ENCODE results near the gene HCN2. TPM values are rescaled to one million over a fixed set of nuclear protein-coding genes. Genes with fewer than 3 reads are reported as not detected.

Gene HCN2
- polyA plus RNA-seq, 4 donors = 0.19 to 0.58 TPM; not detected in 2

DNA sequence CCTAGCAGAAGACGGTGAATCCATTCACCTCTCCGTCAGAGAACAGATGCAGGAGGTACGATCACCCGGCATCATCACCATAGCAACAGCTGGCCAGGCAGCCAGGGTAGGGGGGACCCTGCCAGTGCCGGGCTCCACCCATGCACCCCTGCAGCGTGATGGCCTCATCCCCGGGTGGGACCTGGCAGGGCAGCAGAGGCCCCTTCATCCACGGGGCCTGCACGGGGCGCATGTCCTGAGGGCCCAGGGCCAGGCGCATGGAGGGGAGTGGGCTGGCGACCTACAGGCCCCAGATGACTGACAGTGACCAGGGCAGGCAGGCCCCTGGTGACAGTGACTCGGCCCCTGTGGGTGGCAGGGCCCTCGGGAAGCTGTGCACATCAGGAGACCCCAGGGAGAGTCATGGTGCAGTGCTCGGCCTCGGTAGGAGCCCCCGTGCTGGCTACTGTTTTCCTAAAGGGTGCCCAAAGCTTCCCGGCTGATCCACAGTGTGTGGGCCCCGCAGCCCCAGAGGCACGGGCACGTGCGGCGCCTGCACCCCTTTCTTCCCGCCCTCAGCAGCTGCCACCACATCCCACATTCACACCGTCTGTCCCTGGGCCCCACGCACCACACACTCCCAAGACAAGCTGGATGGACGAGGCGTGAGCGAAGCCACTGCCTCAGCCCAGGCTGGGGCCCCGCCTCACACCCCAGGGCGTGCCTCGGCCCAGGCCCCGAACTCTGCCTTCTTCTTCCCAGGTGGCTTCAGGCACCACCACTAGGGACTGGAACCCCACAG is 68.6 kb downstream of the HCN2 start:
- H3K27me3 ChIP-seq (ENCODE audit: control insufficient read depth in 3 of 3, insufficient read depth in 3 of 3, low read length in 3 of 3) = no peaks in the 10 kb centered on the region
- peaks cover 10 to 52% (median 15%) of the 10 kb centered on the region in 3 donors for H3K4me1 ChIP-seq (ENCODE audit: control insufficient read depth in 3 of 3, insufficient read depth in 2 of 3, low read depth in 1 of 3, low read length in 2 of 3)
- peak overlapping the region in 1 of 3 donors; percentile 37 for H3K27ac ChIP-seq (ENCODE audit: low read depth in 1 of 3, low read length in 2 of 3)
- FAIRE-seq = no peak
- WGBS, 3 donors = 57 to 71% (median 63%) methylated on average over 25 to 33 of the region's 33 CpGs
- peaks cover 2 to 71% (median 3%) of the 10 kb centered on the region in 3 donors for H3K36me3 ChIP-seq (ENCODE audit: control insufficient read depth in 3 of 3, insufficient read depth in 2 of 3, low read depth in 1 of 3, low read length in 3 of 3)
- H3K4me3 ChIP-seq (ENCODE audit: low read depth in 1 of 3, low read length in 3 of 3) = no peak overlapping the region
- peak in 1 of 2 donors; percentile 53 for DNase-seq
- H3K9me3 ChIP-seq (ENCODE audit: control insufficient read depth in 2 of 2, insufficient read depth in 1 of 2, low read depth in 1 of 2, low read length in 1 of 2) = no peaks in the 10 kb centered on the region

DNA sequence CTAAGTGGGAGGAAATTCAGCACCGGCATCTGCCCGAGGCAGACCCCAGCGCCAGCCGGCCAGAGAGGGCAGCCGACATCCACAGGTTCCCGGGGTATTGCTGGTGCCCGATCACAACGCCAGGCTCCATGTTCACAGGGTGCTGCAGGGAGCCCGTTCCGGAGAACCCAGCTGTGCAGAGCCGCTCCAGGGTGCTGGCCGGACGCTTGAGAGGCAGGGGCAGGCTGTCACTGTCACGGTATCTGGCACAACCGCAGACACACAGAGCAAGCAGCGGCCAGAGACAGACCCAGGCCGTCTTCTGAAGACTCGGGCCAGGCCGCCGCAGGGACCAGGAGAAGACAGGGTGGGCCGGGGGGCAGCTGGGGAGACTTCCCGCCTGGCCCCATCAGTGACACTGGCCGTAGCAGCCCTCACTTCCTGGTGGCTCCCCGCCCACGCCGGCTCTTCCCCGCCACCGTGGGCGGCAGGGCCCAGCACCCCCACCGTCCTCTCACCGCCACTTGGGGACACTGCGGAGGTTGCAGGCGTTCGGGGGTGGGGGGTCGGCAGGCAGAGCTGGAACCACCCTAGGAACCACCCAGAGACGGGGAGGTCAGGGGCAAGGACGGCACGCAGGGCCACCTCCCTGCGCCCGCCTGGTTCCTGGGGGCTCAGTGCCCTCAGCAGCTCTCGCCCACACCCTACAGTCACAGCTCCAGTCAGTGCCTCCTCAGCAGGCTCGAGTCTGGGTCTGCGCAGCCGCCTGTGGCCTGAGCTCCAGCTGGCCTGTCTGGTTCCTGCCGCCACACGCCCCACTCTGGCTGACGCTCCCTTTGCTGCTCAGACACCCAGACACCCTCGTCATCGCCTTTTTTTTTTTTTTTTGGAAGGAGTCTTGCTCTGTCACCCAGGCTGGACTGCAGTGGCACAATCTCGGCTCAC is 69.5 kb downstream of the HCN2 start:
- WGBS, 3 donors = 58 to 67% (median 63%) methylated on average over 50 of the region's 50 CpGs
- peak overlapping the region in 2 of 3 donors; percentile 37 to 63 for H3K27ac ChIP-seq (ENCODE audit: low read depth in 1 of 3, low read length in 2 of 3)
- H3K4me1 ChIP-seq (ENCODE audit: control insufficient read depth in 3 of 3, insufficient read depth in 2 of 3, low read depth in 1 of 3, low read length in 2 of 3) = peaks cover 10 to 60% (median 15%) of the 10 kb centered on the region in 3 donors
- DNase-seq (no peak), FAIRE-seq (no peak)
- peaks cover 0 to 62% (median 2%) of the 10 kb centered on the region in 3 donors for H3K36me3 ChIP-seq (ENCODE audit: control insufficient read depth in 3 of 3, insufficient read depth in 2 of 3, low read depth in 1 of 3, low read length in 3 of 3)
- H3K4me3 ChIP-seq (ENCODE audit: low read depth in 1 of 3, low read length in 3 of 3) = peak overlapping the region in 1 of 3 donors; percentile 1
- H3K9me3 ChIP-seq (ENCODE audit: control insufficient read depth in 2 of 2, insufficient read depth in 1 of 2, low read depth in 1 of 2, low read length in 1 of 2) = no peaks in the 10 kb centered on the region
- H3K27me3 ChIP-seq (ENCODE audit: control insufficient read depth in 3 of 3, insufficient read depth in 3 of 3, low read length in 3 of 3) = no peaks in the 10 kb centered on the region

DNA sequence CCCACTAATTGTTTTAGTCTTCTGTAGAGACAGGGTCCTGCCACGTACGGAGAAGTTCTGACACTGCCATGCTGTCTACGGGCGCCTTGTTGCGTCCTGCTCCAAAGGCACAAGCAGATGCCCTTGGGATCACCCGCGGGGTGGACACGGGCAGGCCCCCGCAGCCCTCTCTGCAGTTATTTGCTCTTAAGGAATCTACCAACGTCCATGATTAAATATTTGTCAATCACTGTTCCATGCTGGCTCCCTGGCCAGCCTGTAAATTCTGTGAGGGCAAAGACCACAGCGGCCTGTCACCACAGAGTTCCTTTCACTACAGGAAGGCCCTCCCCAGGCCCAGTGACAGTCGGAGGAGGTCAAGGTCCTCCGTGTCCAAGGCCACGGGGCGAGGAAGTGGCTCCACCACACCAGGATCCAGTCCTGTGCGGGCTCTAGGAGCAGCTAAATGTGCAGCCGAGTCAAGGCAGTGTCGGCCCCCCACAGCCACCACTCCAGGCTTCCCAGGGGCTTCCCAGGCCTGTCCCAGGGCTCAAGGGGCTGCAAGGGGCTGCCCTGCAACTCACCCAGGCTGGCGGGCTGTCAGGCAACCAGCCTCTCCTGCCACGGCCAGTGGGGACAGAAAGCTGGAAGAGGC is 71.2 kb downstream of the HCN2 start:
- no peaks in the 10 kb centered on the region for H3K27me3 ChIP-seq (ENCODE audit: control insufficient read depth in 3 of 3, insufficient read depth in 3 of 3, low read length in 3 of 3)
- H3K9me3 ChIP-seq (ENCODE audit: control insufficient read depth in 2 of 2, insufficient read depth in 1 of 2, low read depth in 1 of 2, low read length in 1 of 2) = no peaks in the 10 kb centered on the region
- peaks cover 0 to 47% (median 2%) of the 10 kb centered on the region in 3 donors for H3K36me3 ChIP-seq (ENCODE audit: control insufficient read depth in 3 of 3, insufficient read depth in 2 of 3, low read depth in 1 of 3, low read length in 3 of 3)
- peak overlapping the region; percentile 91 to 97 (median 96) for H3K27ac ChIP-seq (ENCODE audit: low read depth in 1 of 3, low read length in 2 of 3)
- 5 to 22% (median 13%) methylated on average over 19 to 20 of the region's 20 CpGs for WGBS, 3 donors
- no peak for FAIRE-seq
- peak; percentile 87 to 95 for DNase-seq
- peaks cover 10 to 70% (median 15%) of the 10 kb centered on the region in 3 donors for H3K4me1 ChIP-seq (ENCODE audit: control insufficient read depth in 3 of 3, insufficient read depth in 2 of 3, low read depth in 1 of 3, low read length in 2 of 3)
- H3K4me3 ChIP-seq (ENCODE audit: low read depth in 1 of 3, low read length in 3 of 3) = peak overlapping the region; percentile 34 to 95 (median 64)

DNA sequence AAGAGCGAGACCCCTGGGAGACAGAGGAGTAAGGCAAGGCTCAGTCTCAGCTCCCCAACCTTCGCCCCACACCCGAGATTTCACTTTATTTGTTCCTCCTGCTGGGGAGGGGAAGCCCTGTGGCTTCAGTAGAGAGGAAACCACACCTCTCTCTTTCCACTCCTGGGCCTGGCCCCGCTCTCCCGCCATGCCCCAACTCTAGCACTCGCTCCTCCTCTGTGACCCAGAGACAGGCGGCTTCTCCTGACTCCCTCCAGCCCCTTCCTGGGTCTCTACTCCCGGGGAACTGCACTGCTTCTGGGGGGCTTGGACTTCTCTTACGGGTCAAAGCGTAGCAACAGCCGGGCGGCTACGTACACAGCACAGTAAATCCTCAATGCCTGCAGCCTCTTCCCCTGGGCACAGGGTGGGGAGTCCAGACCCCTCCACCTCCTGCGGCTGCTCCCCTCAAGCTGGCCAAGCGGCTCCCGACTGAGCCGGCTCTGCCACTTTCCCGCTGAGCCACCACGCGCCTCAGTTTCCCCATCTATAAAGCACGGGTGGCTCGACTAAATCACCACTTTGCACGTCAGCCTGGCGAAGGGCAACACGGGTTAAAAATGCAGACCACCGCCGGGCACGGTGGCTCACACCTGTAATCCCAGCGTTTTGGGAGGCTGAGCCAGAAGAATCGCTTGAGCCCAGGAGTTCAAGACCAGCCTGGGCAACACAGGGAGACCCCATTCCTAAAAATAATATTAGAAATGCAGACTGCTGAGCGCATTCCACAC is 71.9 kb downstream of the HCN2 start:
- Histone ChIP-seq H3K36me3 (ENCODE audit: control insufficient read depth in 3 of 3, insufficient read depth in 2 of 3, low read depth in 1 of 3, low read length in 3 of 3) (peaks cover 0 to 42% (median 2%) of the 10 kb centered on the region in 3 donors), H3K27ac (ENCODE audit: low read depth in 1 of 3, low read length in 2 of 3) (peak overlapping the region; percentile 91 to 97 (median 96)), H3K9me3 (ENCODE audit: control insufficient read depth in 2 of 2, insufficient read depth in 1 of 2, low read depth in 1 of 2, low read length in 1 of 2) (peaks cover 0 to under 1% of the 10 kb centered on the region in 2 donors), H3K4me1 (ENCODE audit: control insufficient read depth in 3 of 3, insufficient read depth in 2 of 3, low read depth in 1 of 3, low read length in 2 of 3) (peaks cover 10 to 70% (median 15%) of the 10 kb centered on the region in 3 donors), H3K4me3 (ENCODE audit: low read depth in 1 of 3, low read length in 3 of 3) (peak overlapping the region; percentile 64 to 100 (median 95)), H3K27me3 (ENCODE audit: control insufficient read depth in 3 of 3, insufficient read depth in 3 of 3, low read length in 3 of 3) (no peaks in the 10 kb centered on the region)
- FAIRE-seq = no peak
- DNase-seq = peak; percentile 68 to 75
- 2 to 9% (median 4%) methylated on average over 31 of the region's 31 CpGs for WGBS, 3 donors

DNA sequence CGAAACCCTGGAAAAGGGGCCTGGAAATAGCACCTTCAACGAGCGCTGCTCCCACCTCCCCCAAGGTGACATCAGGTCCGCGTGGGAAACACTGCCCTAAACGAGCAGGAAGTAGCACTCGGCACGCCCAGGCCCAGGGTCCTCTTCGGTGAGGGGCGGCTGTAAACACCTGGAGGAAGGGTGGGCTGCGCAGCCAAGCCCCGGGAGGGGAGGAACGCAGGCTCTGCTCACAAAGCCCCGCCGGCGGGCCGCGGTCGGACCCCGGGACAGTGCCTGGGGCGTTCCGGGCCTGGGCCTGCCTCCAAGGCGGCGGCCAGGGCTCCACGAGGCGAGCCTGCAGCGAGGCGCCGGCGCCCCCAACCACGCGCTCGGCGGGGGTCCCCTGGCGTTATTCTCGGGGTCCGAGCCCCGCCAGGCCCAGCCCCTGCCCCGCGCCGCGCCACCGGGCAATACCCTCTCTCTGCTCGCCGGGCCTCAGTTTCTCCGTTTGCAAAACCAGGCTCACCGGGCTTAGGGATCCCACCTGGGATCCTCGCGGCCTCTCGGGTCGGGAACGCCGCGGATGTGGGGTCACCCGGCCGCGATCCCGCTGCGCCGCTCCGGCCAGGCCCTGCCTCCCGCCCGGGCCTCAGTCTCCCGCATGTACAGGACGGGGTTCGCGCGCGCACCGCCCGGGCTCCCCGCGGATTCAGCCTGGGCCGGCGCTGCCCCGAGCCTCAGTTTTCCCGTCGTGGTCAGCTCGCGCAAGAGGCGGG is 72.7 kb downstream of the HCN2 start:
- H3K4me1 ChIP-seq (ENCODE audit: control insufficient read depth in 3 of 3, insufficient read depth in 2 of 3, low read depth in 1 of 3, low read length in 2 of 3) = peaks cover 10 to 63% (median 15%) of the 10 kb centered on the region in 3 donors
- FAIRE-seq = no peak

DNA sequence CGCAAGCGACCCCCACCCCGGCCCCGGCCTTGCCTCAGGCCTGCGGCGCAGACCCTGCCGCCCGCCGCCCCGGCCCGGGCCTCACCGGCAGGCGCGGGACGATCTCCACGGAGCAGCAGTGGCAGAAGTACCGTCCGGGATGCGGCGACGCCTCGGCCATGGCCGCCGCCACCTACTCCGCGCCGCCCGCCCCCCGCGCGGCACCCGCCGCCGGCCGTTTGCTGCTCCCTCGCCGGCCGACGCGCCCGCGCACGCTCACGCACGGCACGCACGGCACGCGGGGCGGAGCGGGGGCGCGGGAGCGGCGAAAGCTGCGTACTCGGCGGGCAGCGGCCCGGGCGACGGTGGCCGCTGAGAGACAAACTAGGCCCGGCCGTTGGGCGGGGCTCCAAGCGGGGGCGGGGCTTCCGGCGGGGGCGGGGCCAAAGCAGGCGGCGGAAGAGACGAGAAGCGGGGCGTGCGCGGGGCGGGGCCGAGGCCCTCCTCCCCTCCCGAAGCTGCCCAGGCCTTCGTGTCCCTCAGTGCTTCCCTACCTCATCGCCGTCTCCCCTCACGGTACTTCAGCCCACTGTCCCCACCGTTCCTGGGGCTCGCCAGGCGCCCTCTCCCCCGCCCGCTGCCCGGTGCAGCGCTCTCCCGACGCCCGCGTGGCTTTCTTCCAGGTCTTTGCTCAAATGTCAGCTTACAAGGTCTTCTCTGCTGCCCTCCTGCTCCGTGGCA is 73.4 kb downstream of the HCN2 start, which contains the start of gene RNF126:
TSS of gene RNF126 (minus strand) at position 253 of the 720 bp plus-strand sequence. CDS start at position 160, 93 bp downstream.
- no peaks in the 10 kb centered on the region for H3K27me3 ChIP-seq (ENCODE audit: control insufficient read depth in 3 of 3, insufficient read depth in 3 of 3, low read length in 3 of 3)
- WGBS, 3 donors = 1% methylated on average over 26 to 97 of the region's 97 CpGs
- peaks cover 0 to 27% (median 2%) of the 10 kb centered on the region in 3 donors for H3K36me3 ChIP-seq (ENCODE audit: control insufficient read depth in 3 of 3, insufficient read depth in 2 of 3, low read depth in 1 of 3, low read length in 3 of 3)
- H3K4me1 ChIP-seq (ENCODE audit: control insufficient read depth in 3 of 3, insufficient read depth in 2 of 3, low read depth in 1 of 3, low read length in 2 of 3) = peaks cover 10 to 56% (median 15%) of the 10 kb centered on the region in 3 donors
- peak within 1 kb of the TSS; percentile 64 to 100 (median 95) for H3K4me3 ChIP-seq (ENCODE audit: low read depth in 1 of 3, low read length in 3 of 3)
- peak within 1 kb of the TSS; percentile 92 to 97 (median 96) for H3K27ac ChIP-seq (ENCODE audit: low read depth in 1 of 3, low read length in 2 of 3)
- DNase-seq (peak; percentile 89 to 95), FAIRE-seq (no peak)
- peaks cover 0 to 12% of the 10 kb centered on the region in 2 donors for H3K9me3 ChIP-seq (ENCODE audit: control insufficient read depth in 2 of 2, insufficient read depth in 1 of 2, low read depth in 1 of 2, low read length in 1 of 2)

More for the DNA sequence above, 72.7 kb downstream of the HCN2 start:
- DNase-seq = peak; percentile 80 to 88
- Histone ChIP-seq H3K27me3 (ENCODE audit: control insufficient read depth in 3 of 3, insufficient read depth in 3 of 3, low read length in 3 of 3) (no peaks in the 10 kb centered on the region), H3K36me3 (ENCODE audit: control insufficient read depth in 3 of 3, insufficient read depth in 2 of 3, low read depth in 1 of 3, low read length in 3 of 3) (peaks cover 0 to 34% (median 2%) of the 10 kb centered on the region in 3 donors), H3K27ac (ENCODE audit: low read depth in 1 of 3, low read length in 2 of 3) (peak overlapping the region; percentile 91 to 97 (median 96)), H3K4me3 (ENCODE audit: low read depth in 1 of 3, low read length in 3 of 3) (peak overlapping the region; percentile 64 to 100 (median 95)), H3K9me3 (ENCODE audit: control insufficient read depth in 2 of 2, insufficient read depth in 1 of 2, low read depth in 1 of 2, low read length in 1 of 2) (peaks cover 0 to 7% of the 10 kb centered on the region in 2 donors)
- 0 to 1% (median 0%) methylated on average over 64 to 81 of the region's 81 CpGs for WGBS, 3 donors
